SKM-1 (cell line): ENCODE results near the gene PEX5L.

ENCODE experiments used
- DNase-seq: peaks from one replicate; lab custom pipeline; 2025; ENCODE audit not compliant: unreplicated experiment; lab: John Stamatoyannopoulos, UW

The PEX5L gene

GRCh38 chr3:179848711-179849110 lies 188.0 kb downstream of the PEX5L start:
- DNase-seq, result no peak

- DNase-seq, result no peak
Measured at GRCh38 chr3:179842061-179842460, 194.7 kb downstream of the PEX5L start.

- no peak for DNase-seq
Measured at GRCh38 chr3:179840985-179841384, 195.8 kb downstream of the PEX5L start.

DNA sequence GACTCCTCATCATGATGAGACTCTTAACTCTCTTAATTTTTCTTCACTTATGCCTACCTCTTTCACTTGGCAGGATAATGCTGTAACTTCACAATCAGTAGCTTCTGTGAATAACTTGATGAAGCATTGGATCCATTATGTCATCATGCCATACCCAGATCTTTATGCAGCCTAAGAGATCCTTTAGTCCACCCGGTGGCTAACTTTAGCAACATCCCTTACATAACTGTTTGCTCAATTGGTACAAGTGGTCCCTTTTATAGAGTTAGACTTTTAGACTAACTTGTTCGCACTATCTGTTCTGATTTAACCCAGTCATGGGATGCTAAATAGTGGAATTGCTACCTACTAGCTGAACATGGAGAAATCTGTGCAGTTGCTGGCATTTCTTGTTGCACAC lies 199.4 kb downstream of the PEX5L start:
- DNase-seq, result no peak

- no peak for DNase-seq
Measured at GRCh38 chr3:179833294-179833693, 203.4 kb downstream of the PEX5L start.

DNA sequence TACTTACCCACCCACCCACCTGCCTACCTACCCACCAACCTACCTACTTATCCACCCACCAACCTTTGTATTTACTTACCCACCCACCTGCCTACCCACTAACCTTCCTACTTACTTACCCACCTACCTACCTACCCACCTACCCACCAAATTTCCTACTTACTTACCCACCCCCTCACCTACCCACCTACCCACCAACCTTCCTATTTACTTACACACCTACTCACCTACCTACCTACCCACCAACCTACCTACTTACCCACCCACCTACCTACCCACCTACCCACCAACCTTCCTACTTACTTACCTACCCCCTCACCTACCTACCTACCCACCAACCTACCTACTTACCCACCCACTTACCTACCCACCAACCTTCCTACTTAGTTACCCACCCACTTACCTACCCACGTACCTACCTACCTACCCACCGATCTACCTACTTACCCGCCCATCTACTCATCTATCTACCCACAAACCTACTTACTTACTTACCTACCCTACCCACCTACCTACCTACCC lies 204.3 kb downstream of the PEX5L start:
- no peak for DNase-seq

DNA sequence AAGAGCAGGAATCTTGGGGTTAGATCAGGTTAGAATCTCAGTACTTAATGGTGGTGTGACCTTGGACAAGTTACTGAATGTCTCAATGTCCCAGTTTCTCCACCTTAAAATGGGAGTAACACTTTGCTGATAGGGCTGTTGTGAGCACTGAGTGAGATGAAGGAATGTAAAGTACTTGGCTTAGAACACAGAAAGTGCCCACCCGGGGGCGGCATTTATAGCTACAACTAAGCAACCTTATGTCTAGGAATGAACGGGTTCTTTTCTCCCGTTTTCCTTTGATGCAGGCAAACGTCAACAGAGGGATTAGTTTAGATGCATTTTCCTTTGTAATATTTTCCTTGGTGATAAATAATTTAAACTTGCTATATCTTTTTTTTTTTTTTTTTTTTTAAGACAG lies 207.3 kb downstream of the PEX5L start:
- DNase-seq, result no peak

- no peak for DNase-seq
Measured at GRCh38 chr3:179828738-179829137, 208.0 kb downstream of the PEX5L start.

DNA sequence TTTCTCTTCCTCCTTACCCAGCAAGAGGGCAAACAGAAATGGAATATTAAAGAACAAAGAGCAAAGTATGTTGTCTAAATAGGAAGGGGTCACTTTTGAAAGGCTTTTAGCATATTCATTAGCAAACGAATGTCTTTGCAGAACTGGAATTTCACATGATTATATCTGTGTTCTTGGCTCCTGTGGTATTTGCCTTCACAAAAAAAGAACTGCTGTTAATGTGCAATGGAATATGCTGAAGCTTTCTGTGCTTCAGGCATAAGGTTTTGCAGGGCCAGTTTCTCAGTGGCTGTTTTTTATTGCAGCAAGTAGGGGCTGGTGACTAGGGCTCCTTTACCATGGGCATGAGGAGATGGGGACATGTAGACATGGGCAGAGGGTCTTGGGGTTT lies 210.5 kb downstream of the PEX5L start:
- DNase-seq, result no peak

DNA sequence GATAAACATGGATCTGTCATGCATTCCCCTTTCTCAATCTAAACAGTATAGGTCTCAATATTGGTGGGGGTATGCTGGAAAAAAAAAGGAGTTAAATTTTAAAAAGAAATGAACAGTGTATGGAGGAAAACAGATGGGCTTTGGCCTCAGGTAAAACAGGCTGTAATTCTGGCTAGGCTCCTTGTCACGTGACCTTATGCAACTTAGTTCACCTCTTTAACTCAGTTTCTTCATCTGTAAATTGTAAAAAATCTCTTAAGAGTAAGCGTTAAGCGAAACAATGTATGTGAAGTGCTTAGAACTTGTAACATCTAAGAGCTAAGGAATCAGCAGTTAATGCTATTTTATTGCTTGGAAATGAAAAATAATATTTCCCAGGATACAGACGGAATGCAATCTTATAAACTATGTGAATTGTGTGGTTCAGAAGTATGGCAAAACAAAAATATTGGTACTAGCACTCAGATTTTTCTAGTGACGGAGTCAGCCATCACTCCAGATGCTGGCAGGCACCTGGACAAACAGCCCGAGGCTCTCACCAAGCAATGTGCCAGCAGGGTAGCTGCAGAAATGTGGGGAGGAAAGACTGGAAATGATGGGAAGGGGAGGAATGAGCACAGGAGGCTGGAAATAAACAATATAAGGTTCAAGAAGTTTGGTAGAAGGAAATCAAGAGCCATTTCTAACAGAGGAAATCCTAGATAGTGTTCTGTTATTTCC lies 211.1 kb downstream of the PEX5L start:
- DNase-seq, result no peak

DNA sequence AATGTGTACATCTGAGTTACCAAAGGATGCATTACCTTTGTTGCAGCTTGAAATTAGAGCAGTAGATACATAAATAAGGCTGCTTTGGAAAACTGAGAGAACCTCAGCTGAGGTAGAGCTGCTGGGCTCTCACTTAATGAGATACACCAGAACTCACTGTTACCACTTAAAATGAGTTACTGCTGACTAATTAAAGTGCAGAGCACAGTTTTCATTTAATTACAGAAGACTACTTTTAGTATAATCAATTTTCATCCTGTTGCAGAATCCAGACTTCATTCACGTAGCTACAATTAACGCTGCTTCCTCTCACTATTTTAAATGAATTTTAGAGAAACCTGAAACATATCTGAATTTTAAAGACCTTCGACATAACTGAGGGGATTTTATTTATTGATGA lies 214.4 kb downstream of the PEX5L start:
- no peak for DNase-seq

- DNase-seq, result no peak
Measured at GRCh38 chr3:179819379-179819778, 217.4 kb downstream of the PEX5L start.

DNA sequence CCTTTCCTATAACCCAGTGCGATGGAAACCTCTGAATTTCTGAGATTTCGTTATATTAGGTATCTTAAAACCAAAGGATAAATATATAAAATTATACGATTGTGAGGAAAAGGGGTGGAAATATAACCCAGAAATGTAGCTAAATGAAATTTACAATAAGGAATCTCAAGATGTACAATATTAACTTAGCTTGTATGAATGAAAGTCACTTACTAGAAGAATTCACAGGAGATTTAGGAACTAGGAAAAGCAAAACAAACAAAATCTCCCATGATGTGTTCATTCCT lies 224.7 kb downstream of the PEX5L start:
- no peak for DNase-seq

GRCh38 chr3:179811321-179812095 lies 225.2 kb downstream of the PEX5L start:
- DNase-seq, result peak; percentile 61

GRCh38 chr3:179809639-179810038 lies 227.1 kb downstream of the PEX5L start:
- DNase-seq, result no peak

GRCh38 chr3:179807588-179807987 lies 229.1 kb downstream of the PEX5L start:
- DNase-seq, result no peak

GRCh38 chr3:179806177-179806576 lies 230.6 kb downstream of the PEX5L start:
- no peak for DNase-seq

DNA sequence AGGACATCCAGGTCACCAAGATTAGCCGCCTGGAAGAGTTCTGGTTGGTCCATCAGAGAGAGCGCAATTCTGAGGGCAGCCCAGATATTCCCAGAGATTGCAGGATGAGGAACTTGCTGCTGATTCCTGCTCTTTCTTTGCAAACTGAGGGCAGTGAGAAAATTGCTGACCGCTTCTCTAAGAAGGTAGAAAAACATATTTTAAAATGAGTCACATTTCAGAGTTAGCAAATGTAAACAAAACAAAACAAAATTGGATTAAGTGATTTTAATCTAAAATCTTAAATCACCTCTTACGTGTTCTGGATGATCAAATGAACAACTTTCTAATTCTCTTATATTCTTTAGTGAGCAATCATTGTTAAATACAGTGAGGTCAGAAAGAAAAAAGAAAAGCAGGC lies 234.9 kb downstream of the PEX5L start:
- DNase-seq, result no peak

GRCh38 chr3:179801263-179801662 lies 235.5 kb downstream of the PEX5L start:
- DNase-seq, result peak; percentile 65

DNA sequence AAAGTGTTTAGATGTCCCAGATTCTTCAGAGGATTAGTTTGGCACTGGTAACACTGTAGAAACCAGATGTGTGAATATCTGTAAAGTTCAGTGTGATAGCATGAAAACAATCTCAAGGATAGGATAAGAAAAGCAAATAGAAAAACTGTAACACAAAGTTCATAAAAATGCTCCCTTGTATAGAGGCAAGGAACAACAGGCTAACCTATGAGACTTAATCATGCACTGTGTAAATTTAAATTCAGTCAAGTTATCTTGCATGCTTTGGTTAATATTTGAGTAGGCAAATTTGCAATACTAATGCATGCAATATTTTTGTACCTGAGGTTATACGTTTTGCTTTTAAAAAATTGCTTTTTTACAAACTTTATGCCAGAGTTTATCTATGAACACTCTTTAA lies 239.5 kb downstream of the PEX5L start:
- DNase-seq, result no peak

GRCh38 chr3:179796421-179796820 lies 240.3 kb downstream of the PEX5L start:
- DNase-seq, result no peak

GRCh38 chr3:179794355-179794754 lies 242.4 kb downstream of the PEX5L start:
- no peak for DNase-seq

GRCh38 chr3:179791793-179792192 lies 244.9 kb downstream of the PEX5L start:
- no peak for DNase-seq
